Pons (tissue), 1 donor: ENCODE measurements around the gene NOVA2.
"Not testable (repeated sequence)": the region's sequence is repeated elsewhere in the genome, so short reads cannot be mapped to it uniquely, and the experiment has no call there.

ENCODE experiments used
- DNase-seq: peaks from one replicate; pipeline ENCODE4 v3.0.0-alpha.2; 2016; ENCODE audit warnings: low spot score

NOVA2 gene

DNA sequence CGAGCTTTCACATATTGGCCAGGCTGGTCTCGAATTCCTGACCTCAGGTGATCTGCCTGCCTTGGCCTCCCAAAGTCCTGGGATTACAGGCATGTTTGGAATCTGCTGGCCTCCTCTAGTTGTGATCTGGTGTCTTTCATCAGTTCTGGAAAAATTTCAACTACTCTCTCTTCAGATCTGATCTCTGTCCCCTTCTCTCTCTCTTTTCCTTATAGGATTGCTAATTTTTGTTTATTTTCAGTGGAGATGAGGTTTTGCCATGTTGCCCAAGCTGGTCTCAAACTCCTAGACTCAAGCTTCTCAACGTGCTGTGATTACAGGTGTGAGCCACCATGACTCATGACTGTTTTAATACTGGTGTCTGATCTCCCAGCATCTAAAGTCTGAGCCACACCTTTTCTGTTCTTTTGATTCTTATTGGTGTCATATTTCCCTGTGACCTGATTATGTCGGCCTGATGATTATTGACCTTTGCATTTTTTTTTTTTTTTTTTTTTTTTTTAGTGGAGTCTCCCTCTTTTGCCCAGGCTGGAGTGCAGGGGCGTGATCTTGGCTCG is 48.7 kb downstream of the NOVA2 start:
- no peak for DNase-seq

DNA sequence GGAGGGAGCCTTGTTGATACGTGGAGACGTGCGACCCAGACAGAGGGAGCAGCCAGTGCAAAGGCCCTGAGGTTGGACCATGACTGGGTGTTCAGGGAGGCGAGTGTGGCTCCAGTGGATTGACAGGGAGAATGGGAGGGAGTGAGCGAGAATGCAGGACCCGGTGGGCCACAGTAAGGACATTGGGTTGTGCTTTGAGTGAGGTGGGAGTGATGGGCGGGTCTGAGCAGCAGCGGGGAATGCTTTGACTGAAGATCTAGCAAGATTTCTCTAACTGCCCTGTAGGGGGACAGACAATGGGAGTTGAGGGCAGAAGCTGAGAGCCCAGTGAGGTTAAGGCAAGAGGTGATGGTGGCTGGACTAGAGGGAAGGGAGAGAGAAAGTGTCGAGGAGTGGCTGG is 51.4 kb downstream of the NOVA2 start:
- no peak for DNase-seq

DNA sequence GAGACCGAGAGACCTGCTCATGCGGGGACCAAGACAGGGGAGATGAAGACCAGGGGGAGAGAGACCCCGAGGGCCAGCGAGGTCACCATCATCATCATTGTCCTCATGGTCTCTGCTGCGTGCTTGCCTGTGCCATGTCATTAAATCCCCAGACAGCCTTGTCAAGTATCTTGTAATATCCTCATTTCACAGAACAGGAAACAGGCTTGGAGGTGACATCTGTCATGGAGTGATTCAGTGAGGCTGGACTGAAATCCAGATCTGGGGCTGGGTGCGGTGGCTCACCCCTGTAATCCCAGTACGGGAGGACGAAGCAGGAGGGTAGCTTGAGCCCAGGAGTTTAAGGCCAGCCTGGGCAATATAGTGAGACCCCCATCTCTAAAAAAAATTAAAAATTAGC is 53.2 kb downstream of the NOVA2 start:
- DNase-seq: no peak

DNA sequence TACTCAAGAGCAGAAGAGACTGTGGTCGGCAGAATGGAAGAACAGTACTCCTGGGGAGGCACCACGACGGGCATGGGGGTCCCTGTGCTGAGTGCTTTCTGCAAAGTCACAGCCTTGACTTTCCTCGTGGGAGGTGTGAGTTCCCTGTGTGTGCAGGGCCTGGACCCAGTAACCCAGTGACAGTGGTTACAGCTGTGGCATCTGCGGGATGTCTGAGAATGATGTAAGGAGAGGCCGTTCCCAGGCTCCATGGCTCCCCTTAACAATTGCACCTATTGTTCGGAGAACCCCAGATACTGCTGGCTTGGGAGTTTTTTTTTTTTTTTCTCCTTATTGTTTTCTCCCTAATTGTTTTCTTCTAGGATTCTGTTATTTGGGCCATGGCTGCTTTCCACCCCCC is 54.0 kb downstream of the NOVA2 start:
- peak; percentile 93 for DNase-seq

DNA sequence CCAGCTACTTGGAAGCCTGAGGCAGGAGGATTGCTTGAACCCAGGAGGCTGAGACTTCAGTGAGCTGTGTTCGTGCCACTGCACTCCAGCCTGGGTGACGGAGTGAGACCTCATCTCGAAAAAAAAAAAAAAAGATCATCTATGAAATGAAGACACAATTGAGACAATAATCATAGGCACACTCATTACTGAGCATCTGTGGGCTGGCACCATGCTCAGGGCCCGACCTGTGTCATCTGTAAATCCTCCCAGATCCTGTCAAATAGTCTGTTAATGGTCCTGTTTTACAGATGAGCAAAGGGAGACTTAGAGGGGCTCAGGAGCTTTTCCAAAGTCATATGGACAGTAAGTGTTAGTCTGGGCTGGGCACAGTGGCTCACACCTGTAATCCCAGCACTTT is 54.9 kb downstream of the NOVA2 start:
- no peak for DNase-seq

DNA sequence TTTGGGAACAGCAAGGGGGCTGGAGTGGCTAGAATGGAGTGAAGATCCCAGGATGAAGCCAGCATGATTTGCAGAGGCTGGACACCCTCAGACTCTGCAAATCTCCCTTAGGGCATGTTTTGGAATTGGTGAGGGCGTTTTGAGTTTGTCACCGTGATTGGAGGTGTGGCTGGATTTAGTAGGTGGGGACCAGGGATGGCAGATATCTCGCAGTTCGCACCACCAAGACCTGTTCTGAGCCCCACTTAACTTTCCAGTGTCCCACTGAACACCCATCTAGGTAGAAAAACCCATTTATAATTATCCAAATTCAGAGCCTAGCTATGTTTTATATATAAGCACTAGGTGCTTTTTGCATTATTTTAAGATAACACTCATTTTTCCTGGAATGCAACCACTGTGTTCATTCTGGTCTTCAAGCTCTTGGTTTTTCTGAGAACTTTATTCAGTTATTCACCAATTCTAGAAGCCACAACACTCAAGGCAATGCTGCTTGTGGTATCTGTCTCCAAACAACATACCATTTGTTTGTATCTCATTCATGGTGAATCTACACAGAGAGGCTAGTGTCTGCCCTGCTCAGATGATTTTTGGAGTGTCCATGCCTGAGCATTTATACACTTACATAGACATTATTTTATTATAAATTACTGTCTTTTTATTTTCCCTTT is 56.1 kb downstream of the NOVA2 start:
- DNase-seq: peak; percentile 96

DNA sequence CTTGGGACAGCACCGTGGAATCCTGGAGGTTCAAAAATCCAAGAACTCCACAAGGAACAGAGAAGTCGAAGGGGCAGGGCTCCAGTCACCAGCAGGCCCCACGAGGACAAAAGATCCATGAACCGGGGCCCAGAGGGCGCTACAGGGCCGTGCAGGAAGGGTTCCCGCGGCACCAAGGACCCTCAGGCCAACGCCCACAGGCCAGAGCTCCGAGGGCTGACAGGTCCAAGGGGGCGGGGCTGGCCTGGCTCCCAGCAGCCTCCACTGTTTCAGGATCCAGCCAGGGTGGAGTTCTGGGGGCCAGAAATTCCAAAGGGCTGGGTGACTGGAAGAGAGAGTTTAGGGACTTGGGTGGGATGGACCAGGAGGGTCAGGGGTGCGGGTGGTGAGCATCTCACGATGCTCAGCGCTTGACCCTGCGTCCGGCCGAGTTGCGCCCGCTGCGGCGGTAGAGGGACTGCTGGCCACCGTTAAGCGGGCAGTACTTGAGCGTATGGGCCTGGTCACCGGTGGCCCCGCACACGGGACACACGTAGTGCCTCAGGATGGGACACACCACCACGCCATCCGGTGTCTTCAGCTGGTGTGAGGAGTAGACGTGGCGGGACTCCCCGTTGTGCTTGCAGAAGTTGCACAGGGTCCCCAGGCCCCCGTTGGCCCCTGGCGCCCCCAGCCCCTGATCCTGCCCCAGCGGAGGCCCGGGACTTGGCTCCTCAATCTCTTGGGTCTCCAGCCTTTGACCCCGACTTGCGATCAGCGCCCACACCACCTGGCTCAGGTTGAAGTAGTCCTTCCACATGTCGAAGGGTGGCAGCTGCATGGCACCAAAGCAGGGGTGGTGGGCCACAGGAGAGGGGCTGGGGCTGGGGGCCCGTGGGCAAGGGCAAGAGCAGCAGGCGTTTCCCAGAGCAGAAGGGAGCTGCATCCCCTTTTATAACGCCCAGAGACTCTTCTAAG is 59.5 kb downstream of the NOVA2 start, which contains the start of gene NANOS2:
NANOS2 (minus strand) TSS at position 905 of the 957 bp plus-strand sequence; CDS start at position 820, 85 bp downstream.
- DNase-seq: no peak

DNA sequence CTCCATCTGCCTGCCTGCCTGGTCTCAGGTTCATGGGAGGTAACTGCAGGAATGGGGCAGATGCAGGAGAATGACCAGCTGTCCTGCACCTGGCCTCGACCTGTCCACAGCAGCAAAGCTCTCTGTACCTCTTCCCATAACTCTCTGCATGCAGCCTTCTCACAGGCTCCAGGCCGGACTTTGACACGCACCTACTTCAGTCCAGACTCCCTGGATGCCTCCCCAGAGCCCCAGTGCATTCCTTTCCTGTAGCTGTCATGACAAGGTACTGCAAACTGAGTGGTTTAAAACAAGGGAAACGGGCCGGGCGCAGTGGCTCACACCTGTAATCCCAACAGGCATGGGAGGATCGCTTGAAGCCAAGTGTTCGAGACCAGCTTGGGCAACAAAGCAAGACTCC is 62.4 kb downstream of the NOVA2 start:
- no peak for DNase-seq

DNA sequence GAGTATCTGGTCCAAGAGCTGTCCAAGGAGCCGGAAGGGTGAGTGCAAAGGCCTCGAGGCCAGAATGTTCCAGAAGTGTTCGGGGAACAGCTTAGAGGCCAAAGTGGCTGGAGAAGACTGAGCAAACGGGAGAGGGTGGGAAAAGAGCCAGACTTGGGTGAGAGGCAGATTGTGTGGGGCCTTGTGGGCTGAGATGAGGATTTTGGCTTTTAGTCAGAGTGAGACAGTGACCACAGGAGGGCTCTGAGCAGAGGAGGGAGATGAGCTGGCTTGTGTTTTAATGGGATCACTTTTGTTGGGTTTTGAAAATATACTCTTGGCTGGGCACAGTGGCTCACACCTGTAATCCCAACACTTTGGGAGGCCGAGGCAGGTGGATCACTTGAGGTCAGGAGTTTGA is 64.7 kb downstream of the NOVA2 start:
- no peak for DNase-seq

DNA sequence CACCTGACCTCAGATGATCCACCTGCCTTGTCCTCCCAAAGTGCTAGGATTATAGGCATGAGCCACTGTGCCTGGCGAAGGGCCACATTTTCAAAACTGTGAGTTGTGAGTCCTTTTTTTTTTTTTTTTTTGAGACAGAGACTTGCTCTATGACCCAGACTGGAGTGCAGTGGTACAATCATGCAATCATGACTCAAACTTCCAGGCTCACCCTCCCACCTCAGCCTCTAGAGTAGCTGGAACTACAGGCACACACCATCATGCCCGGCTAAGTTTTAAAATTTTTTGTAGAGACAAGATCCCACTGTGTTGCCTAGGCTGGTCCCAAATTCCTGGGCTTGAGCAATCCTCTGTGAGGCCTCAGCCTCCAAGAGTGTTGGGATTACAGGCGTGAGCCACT is 67.4 kb downstream of the NOVA2 start:
- no peak for DNase-seq

DNA sequence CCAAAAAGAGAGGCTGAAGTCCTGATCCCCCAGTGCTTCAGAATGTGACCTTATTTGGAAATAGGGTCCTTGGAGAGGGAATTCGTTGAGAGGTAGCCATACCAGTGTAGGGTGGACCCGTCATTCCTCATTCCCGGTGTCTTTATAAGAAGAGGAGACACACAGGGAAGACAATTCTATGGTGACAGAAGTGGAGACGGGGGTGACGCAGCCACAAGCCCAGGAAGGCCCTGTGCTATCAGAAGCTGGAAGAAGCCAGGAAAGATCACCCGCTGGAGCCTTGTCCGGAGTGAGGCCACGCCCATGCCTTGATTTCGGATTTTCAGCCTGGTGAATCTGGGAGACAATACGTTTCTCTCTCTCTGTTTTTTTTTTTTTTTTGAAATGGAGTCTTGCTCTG is 68.7 kb downstream of the NOVA2 start:
- no peak for DNase-seq

DNA sequence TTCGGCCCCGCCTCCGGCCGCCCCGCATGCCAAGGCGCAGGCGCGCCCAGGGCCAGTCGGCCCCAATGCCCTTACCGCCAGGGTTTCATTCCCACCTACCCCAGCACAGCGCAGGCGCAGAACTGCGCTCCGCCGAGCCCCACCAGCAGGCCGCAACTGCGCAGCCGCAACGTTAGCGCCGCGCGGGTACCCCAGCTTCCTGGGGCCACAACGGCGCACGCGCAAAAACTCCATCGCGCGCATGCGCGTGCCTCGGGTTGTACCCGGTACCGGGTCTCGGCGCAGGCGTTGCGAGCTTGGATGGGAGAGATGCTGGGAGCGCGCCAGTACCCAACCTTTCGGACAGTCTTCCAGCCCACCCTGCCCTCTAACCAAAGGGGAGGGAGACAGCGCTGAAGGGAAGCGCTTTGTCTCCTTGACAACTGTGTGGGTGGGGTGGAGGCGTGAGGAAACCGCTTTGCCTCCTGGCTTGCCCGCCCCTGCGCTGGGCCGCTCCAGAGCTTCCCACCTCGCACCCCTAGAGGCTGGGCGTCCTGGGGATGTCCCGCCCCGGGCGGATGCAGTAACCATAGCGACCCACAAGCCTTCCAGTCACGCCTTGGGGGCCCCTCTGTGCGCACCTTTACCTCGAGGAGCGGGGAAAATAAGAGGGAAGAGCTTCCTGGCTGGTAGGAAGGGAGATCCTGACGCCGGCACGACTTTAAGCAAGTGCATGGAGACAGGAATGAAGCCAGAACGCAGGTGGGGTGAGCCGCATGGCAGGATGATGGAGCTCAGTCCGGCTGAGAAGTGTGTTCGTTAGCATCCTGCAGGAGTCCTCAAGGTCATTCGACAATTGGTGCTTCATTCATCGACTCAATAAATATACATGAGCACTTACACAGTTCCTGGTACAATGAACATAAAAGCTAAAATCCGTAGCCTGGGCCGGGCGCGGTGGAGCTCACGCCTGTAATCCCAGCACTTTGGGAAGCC is 70.7 kb downstream of the NOVA2 start:
- DNase-seq: peak; percentile 98

DNA sequence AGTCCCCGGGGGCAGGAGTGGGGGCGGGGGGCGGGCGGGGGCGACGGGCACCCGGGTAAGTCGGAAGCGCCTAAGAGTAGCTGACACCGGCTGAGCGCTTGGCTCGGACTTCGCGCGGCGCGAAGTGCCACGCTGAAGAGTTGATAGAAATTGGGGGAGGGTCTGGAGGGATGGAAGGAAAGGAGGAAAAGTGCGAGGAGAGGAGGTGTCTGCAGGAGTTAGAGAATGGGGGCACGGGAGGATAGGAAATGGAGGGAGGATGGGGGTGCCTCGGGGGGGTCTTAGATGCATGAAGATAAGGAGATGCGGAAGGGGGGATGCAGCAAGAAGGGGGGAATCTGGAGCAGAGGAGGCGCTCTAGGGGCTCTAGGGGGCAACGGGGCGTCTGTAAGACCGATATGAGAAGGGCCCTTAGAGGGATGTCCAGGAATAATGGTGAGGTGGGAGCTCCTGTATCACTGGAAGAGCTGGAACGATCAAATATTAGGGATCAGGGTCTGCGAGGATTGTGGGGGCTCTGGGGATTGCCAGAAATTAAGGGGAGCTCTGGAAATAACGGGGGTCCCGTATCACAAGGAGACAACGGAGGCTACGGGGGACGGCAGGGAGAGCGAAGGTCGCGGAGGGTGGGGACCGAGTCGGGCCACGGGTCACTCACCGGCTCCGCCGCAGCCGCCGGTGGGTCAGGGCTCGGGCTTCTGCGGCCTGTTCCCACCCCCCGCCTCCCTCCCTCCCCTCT is 71.6 kb downstream of the NOVA2 start, which contains the start of gene MYPOP:
MYPOP (minus strand) TSS at position 702 of the 739 bp plus-strand sequence. CDS start 840 bp downstream, outside the sequence.
- no peak for DNase-seq

DNA sequence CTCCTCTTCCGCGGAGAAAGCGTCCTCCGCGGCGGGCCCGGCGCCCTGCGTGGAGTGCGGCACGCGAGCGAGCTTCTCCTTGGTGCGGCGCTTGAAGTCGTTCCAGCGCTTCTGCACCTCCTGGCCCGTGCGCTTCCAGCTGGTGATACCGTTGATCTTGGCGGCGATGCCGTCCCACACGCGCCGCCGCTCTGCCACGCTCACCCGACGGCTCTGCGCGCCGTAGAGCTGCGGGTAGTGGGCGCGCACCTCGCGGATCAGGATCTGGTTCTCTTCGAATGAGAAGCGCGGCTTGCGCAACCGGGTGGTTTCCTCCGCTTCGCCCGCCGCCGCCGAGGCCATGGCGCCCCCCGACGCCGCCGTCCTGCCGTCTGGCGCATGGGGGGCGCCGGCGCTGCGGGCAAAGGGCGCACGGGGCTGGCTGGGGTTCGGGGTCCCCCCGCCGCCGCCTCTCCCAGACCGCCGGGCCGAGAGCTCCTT is 72.2 kb downstream of the NOVA2 start:
- no peak for DNase-seq

DNA sequence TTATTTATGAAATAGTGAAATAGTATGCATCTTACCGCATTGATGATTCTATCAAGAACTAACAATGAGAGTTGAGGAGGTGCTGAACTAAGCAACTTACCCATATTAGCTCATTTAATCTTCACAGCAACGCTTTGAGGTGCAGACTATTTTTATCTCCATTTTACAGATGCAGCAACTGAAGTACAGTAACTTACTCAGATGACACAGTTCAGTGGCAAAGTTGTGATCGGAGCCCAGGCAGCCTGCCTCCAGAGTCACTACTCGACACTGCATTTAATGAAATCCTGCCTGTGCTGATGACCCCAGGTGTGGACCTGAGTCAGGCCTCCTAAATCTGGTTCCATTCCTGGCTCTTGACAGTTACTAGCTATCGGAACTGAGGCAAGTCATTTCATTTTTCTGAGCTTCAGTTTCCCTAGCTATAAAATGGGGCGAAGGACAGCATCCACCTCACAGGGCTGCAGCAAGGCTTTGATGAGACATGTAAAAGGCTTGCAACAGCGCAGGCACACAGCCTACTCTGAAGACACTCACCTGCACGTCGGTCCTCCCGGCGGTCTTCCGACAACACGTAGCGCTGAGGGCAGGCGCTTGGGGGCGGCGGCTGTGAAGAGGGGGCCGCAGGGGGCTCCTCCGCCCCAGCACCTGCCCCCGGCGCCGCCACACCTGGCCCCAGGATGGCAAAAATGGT is 72.8 kb downstream of the NOVA2 start:
- no peak for DNase-seq

DNA sequence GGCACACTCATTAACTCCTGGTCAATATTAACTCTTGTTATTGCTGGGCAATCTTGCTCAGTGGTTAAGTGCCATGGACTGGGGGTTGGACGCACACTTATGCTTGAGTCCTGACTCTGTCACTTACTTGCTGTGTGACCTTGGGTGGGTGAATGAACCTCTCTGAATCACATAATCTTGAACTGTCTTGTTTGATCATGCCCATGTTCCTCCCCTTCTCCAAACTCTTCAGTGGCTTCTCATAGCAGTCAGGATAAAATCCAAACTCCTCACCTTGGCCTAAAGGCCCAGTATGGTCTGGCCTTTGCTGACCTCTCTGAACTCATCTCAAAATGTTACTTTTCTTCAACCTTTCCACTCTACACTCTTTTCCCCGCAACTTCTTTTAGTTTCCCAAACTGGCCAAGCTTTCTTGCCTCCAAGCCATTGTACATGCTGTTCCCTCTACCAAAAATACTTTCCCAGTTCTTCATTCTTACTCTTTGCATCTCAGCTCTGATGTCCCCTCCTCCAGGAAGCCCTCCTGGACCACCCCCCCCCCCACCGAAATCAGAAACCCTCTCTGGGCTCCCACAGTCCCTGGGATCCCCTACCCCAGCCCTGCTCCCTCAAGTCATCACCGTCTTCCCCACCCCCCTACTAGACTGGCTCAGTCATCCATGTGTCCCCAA is 73.6 kb downstream of the NOVA2 start:
- no peak for DNase-seq

DNA sequence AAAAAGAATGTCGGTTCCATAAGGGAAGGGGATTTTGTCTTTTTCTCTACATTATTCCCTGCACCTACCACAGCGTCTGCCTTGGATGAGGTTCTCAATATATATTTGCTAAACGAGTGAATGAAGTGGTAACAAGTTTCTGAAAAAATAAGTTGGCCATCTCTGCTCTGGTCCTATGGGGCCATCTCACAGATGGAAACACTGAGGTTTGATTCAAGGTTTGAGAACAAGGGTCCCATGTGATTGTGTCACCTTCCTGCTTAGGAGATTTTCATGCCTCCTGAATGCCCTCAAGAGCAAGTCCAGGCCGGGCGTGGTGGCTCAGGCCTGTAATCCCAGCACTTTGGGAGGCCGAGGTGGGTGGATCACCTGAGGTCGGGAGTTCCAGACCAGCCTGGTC is 74.4 kb downstream of the NOVA2 start:
- no peak for DNase-seq

DNA sequence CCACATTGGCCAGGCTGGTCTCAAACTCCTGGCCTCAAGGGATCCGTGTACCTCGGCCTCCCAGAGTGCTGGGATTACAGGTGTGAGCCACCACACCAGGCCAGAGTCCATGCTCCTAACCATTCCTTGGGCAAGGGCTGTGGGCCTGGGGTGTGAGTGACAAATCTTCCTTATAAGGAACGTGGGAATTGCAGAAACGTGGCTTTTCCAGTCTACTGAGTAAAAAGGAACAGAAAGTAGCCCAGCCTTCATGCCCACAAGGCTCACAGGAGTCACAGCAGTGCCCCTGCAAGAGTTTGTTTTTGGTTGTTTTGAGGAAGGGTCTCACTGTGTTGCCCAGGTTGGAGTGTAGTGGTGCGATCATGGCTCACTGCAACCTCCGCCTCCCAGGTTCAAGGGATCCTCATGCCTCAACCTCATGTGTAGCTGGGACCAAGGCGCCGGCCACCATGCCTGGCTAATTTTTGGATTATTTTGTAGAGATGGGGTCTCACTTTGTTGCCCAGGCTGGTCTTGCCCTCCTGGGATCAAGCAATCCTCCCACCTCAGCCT is 76.3 kb downstream of the NOVA2 start:
- no peak for DNase-seq

DNA sequence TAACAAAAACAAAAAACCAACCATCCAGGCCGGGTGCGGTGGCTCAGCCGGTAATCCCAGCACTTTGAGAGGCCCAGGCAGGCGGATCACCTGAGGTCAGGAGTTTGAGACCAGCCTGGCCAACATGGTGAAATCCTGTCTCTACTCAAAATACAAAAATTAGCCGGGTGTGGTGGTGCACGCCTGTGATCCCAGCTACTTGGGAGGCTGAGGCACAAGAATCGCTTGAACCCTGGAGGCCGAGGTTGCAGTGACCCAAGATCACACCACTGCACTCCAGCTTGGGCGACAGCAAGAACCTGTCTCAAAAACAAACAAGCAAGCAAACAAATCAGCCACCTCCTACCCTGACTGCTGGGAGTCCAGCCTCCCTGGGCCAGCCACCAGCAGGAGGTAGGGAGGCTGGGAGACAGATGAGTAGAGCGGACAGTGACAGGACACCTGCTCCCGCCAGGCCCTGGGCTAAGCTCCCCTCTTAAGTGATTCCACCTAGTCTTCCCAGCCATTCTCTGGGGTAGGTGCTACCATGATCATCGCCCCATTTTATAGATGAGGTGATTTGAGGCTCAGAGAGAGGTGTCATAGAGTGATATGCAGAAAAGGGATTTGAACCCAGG is 77.6 kb downstream of the NOVA2 start:
- not testable (repeated sequence) for DNase-seq
